H9 (cell line): ENCODE results near the gene CNNM2. TPM values are rescaled to one million over a fixed set of nuclear protein-coding genes. Genes with fewer than 3 reads are reported as not detected.

Experiments
- DNase-seq: peaks from one replicate; pipeline ENCODE4 v3.0.0-alpha.2; 2017
- H2AFZ ChIP-seq: one replicate; pipeline ENCODE4 v1.6.1; 2013; ENCODE audit warnings: mild to moderate bottlenecking, low read length, control low read depth, moderate library complexity
- H2AK5ac ChIP-seq: 2 replicates; pipeline ENCODE4 v1.6.1; 2013; ENCODE audit warnings: low read length, control low read depth, mixed read lengths; ENCODE audit not compliant: insufficient read length
- H2BK120ac ChIP-seq: one replicate; pipeline ENCODE4 v1.6.1; 2013; ENCODE audit warnings: low read depth, mild to moderate bottlenecking, low read length, control low read depth, inconsistent platforms; ENCODE audit not compliant: poor library complexity, severe bottlenecking
- H2BK12ac ChIP-seq: 2 replicates; pipeline ENCODE4 v1.6.1; 2013; ENCODE audit warnings: low read length, control low read depth, mixed read lengths, low read depth; ENCODE audit not compliant: insufficient read length
- H2BK15ac ChIP-seq: 2 replicates; pipeline ENCODE4 v1.6.1; 2013; ENCODE audit warnings: low read depth, low read length, control low read depth
- H2BK20ac ChIP-seq: one replicate; pipeline ENCODE4 v1.6.1; 2013; ENCODE audit warnings: low read depth, mild to moderate bottlenecking, low read length, control low read depth, inconsistent platforms; ENCODE audit not compliant: poor library complexity, severe bottlenecking
- H2BK5ac ChIP-seq: 2 replicates; pipeline ENCODE4 v1.6.1; 2013; ENCODE audit warnings: low read length, control low read depth, mixed read lengths; ENCODE audit not compliant: insufficient read length
- H3K14ac ChIP-seq: 2 replicates; pipeline ENCODE4 v1.6.1; 2013; ENCODE audit warnings: low read length, control low read depth; ENCODE audit not compliant: insufficient read depth
- H3K18ac ChIP-seq: 2 replicates; pipeline ENCODE4 v1.6.1; 2013; ENCODE audit warnings: low read depth, mild to moderate bottlenecking, mixed read lengths, low read length, control low read depth; ENCODE audit not compliant: insufficient read length
- H3K23ac ChIP-seq: 2 replicates; pipeline ENCODE4 v1.6.1; 2013; ENCODE audit warnings: low read length, control low read depth, mixed read lengths, low read depth; ENCODE audit not compliant: insufficient read length
- H3K23me2 ChIP-seq: 2 replicates; pipeline ENCODE4 v1.6.1; 2013; ENCODE audit warnings: low read depth, mild to moderate bottlenecking, mixed read lengths, low read length, control low read depth; ENCODE audit not compliant: insufficient read length, poor library complexity, severe bottlenecking
- H3K27ac ChIP-seq: 2 replicates; pipeline ENCODE4 v1.5.1; 2013; ENCODE audit warnings: low read length, control low read depth, mixed read lengths, low read depth; ENCODE audit not compliant: insufficient read length
- H3K27me3 ChIP-seq: 2 replicates; pipeline ENCODE4 v1.6.1; 2013; ENCODE audit warnings: low read length, control low read depth, inconsistent platforms; ENCODE audit not compliant: insufficient read depth
- H3K4ac ChIP-seq: 2 replicates; pipeline ENCODE4 v1.6.1; 2013; ENCODE audit warnings: low read depth, mild to moderate bottlenecking, control low read depth, inconsistent platforms, low read length, moderate library complexity
- H3K4me1 ChIP-seq: 2 replicates; pipeline ENCODE4 v1.6.1; 2013; ENCODE audit warnings: low read length, control low read depth, inconsistent platforms; ENCODE audit not compliant: insufficient read depth
- H3K4me2 ChIP-seq: 2 replicates; pipeline ENCODE4 v1.6.1; 2013; ENCODE audit warnings: low read length, control low read depth, mixed read lengths; ENCODE audit not compliant: insufficient read length, insufficient read depth
- H3K56ac ChIP-seq: 2 replicates; pipeline ENCODE4 v1.6.1; 2013; ENCODE audit warnings: low read depth, mild to moderate bottlenecking, mixed read lengths, low read length, control low read depth; ENCODE audit not compliant: insufficient read length
- H3K79me1 ChIP-seq: 2 replicates; pipeline ENCODE4 v1.6.1; 2013; ENCODE audit warnings: low read depth, mild to moderate bottlenecking, moderate library complexity, low read length, control low read depth, inconsistent platforms; ENCODE audit not compliant: insufficient read depth, poor library complexity, severe bottlenecking
- H3K79me2 ChIP-seq: 2 replicates; pipeline ENCODE4 v1.6.1; 2013; ENCODE audit warnings: low read length, control low read depth, inconsistent platforms; ENCODE audit not compliant: insufficient read depth
- H3K9ac ChIP-seq: 2 replicates; pipeline ENCODE4 v1.6.1; 2013; ENCODE audit warnings: low read length, control low read depth, mixed read lengths; ENCODE audit not compliant: insufficient read length; ENCODE audit errors: extremely low read depth
- H3K9me3 ChIP-seq: one replicate; pipeline ENCODE4 v1.6.1; 2013; ENCODE audit warnings: low read depth, low read length, inconsistent platforms; ENCODE audit not compliant: control insufficient read depth
- H3T11ph ChIP-seq: one replicate; pipeline ENCODE4 v1.6.1; 2013; ENCODE audit warnings: mild to moderate bottlenecking, low read length, control low read depth, inconsistent platforms
- H4K20me1 ChIP-seq: one replicate; pipeline ENCODE4 v1.6.1; 2013; ENCODE audit not compliant: control insufficient read depth, insufficient read length, insufficient read depth
- H4K5ac ChIP-seq: 2 replicates; pipeline ENCODE4 v1.6.1; 2013; ENCODE audit warnings: low read depth, mild to moderate bottlenecking, mixed read lengths, low read length, control low read depth; ENCODE audit not compliant: insufficient read length
- H4K8ac ChIP-seq: replicated peaks from 2 replicates; pipeline ENCODE4 v1.6.1; 2013; ENCODE audit warnings: low read length, control low read depth, mixed read lengths, low read depth; ENCODE audit not compliant: insufficient read length
- H4K91ac ChIP-seq: 2 replicates; pipeline ENCODE4 v1.6.1; 2013; ENCODE audit warnings: low read depth, mild to moderate bottlenecking, moderate library complexity, mixed read lengths, low read length, control low read depth; ENCODE audit not compliant: insufficient read length
- H3K27ac Mint-ChIP-seq, 3 experiments: 2 replicates in 2 of 3; 3 replicates in 1 of 3; pipeline ENCODE4 v1.8.0; 2020 to 2021; ENCODE audit warnings: mixed read lengths in 3 of 3, mild to moderate bottlenecking in 1 of 3, moderate library complexity in 1 of 3
- H3K27me3 Mint-ChIP-seq: 2 replicates; pipeline ENCODE4 v1.8.0; 2021; ENCODE audit warnings: low read depth, mild to moderate bottlenecking, moderate library complexity, mixed read lengths
- H3K36me3 Mint-ChIP-seq, 3 experiments: 2 replicates in 2 of 3; 3 replicates in 1 of 3; pipeline ENCODE4 v1.8.0; 2020 to 2021; ENCODE audit warnings: low read depth in 3 of 3, mixed read lengths in 3 of 3; ENCODE audit not compliant: insufficient read depth in 1 of 3
- H3K4me1 Mint-ChIP-seq, 2 experiments: 2 replicates each; pipeline ENCODE4 v1.8.0; 2020; ENCODE audit warnings: mixed read lengths in 2 of 2
- H3K4me3 Mint-ChIP-seq, 2 experiments: 2 replicates in 1 of 2; 3 replicates in 1 of 2; pipeline ENCODE4 v1.8.0; 2020 to 2021; ENCODE audit warnings: mild to moderate bottlenecking in 2 of 2, mixed read lengths in 2 of 2, moderate library complexity in 1 of 2
- H3K9me3 Mint-ChIP-seq, 2 experiments: 2 replicates in 1 of 2; 3 replicates in 1 of 2; pipeline ENCODE4 v1.8.0; 2020; ENCODE audit warnings: mild to moderate bottlenecking in 2 of 2, mixed read lengths in 2 of 2, moderate library complexity in 1 of 2
- CTCF ChIP-seq: fragments of 200-600 bp; sonication (generic); conservative IDR thresholded peaks from 3 replicates; pipeline ENCODE4 v1.8.0; 2021; ENCODE audit warnings: antibody characterized with exemption, mild to moderate bottlenecking
- WGBS: extraction: QIAGEN DNeasy Blood & Tissue Kit; methylation state at CpG from one replicate; pipeline ENCODE4 v1.1.7; 2013; ENCODE audit warnings: missing lambda C conversion rate, low lambda C conversion rate, mixed read lengths; ENCODE audit not compliant: insufficient read length; ENCODE audit errors: extremely low coverage; 5-methylcytosine and 5-hydroxymethylcytosine counted together
- total RNA-seq: library from RNA; stranded (reverse); gene quantifications from 2 replicates; pipeline ENCODE4 v1.2.1, GENCODE V29; 2021

CNNM2 gene
- total RNA-seq, 1 experiment from 2014 or later: 17.5 TPM

GRCh38 chr10:103067956-103068355 is 149.9 kb downstream of the CNNM2 start:
- H2BK12ac ChIP-seq: no peak overlapping the region
- no peak overlapping the region for H3K14ac ChIP-seq
- H3K9me3 Mint-ChIP-seq: no peaks in the 10 kb centered on the region
- no peak for DNase-seq
- H3K36me3 Mint-ChIP-seq: peaks cover 0 to 3% (median 0%) of the 10 kb centered on the region in 3 experiments; a peak in 2 of 7 replicates
- H4K8ac ChIP-seq: no peak overlapping the region
- no peaks in the 10 kb centered on the region for H3K9me3 ChIP-seq
- no peak overlapping the region for H4K5ac ChIP-seq
- no peaks in the 10 kb centered on the region for H4K20me1 ChIP-seq
- no peaks in the 10 kb centered on the region for H3K79me2 ChIP-seq
- WGBS: no CpG with 5 or more reads among the region's 6 CpGs
- H3K27ac ChIP-seq: no peak overlapping the region
- H4K91ac ChIP-seq: no peak overlapping the region
- H3K4me1 ChIP-seq: no peaks in the 10 kb centered on the region
- H3K79me1 ChIP-seq: no peaks in the 10 kb centered on the region
- H3T11ph ChIP-seq: no peak overlapping the region
- H3K23me2 ChIP-seq: no peaks in the 10 kb centered on the region
- no peak overlapping the region for H3K27ac Mint-ChIP-seq
- no peaks in the 10 kb centered on the region for H3K27me3 Mint-ChIP-seq
- H2BK20ac ChIP-seq: no peak overlapping the region
- H2AFZ ChIP-seq: no peak overlapping the region
- H2AK5ac ChIP-seq: no peak overlapping the region
- no peaks in the 10 kb centered on the region for H3K27me3 ChIP-seq
- no peak for TF ChIP-seq CTCF
- H3K56ac ChIP-seq: no peak overlapping the region
- no peak overlapping the region for H3K9ac ChIP-seq
- H2BK120ac ChIP-seq: no peak overlapping the region
- H2BK15ac ChIP-seq: no peak overlapping the region
- H3K23ac ChIP-seq: no peak overlapping the region
- H3K4ac ChIP-seq: no peak overlapping the region
- H2BK5ac ChIP-seq: no peak overlapping the region
- H3K4me3 Mint-ChIP-seq: no peak overlapping the region
- H3K4me1 Mint-ChIP-seq: peaks cover 9% of the 10 kb centered on the region in 2 experiments
- H3K4me2 ChIP-seq: no peak overlapping the region
- no peak overlapping the region for H3K18ac ChIP-seq
